HG02884 (cell line): ENCODE data around the gene PNKD.

Experiments
- ATAC-seq: cut with Tn5 transposase; IDR thresholded peaks from one replicate; pipeline ENCODE4 v1.9.1; 2021; ENCODE audit warnings: mild to moderate bottlenecking, moderate library complexity; ENCODE audit not compliant: unreplicated experiment

The PNKD gene

DNA sequence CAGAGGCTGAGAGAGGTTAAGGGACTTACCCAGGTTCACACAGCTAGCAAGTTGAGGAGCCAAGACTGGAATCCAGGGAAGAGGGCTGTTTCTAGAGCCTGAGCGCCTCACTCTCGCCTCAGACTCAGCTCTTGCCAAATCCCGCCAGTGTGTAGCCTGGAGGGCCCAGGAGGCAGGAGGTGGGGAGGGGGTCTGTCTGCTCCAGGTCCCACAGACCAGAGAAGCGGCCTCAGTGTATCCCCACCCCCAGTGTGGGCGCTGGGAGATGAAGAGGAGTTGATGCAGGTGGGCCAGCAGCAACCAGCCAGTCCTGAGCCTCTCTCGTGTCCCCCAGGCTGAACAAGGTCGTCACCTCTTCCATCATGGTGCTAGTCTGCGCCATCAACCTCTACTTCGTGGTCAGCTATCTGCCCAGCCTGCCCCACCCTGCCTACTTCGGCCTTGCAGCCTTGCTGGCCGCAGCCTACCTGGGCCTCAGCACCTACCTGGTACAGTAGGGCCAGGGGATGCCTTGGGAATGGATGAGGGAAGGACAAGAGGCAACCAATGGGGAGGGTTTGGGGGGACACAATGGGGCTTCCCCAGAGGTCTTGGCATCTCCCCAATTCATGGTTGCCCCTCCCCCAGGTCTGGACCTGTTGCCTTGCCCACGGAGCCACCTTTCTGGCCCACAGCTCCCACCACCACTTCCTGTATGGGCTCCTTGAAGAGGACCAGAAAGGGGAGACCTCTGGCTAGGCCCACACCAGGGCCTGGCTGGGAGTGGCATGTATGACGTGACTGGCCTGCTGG is 124.2 kb downstream of the PNKD start:
- no peak for ATAC-seq

- no peak for ATAC-seq
These were observed 124.7 kb downstream of the PNKD start for GRCh38 chr2:218395090-218395444.

- no peak for ATAC-seq
These were observed 125.1 kb downstream of the PNKD start for GRCh38 chr2:218395456-218395825.

GRCh38 chr2:218395826-218396687 is 125.7 kb downstream of the PNKD start:
- peak; percentile 49 for ATAC-seq
